NCI-H128 (cell line): ENCODE measurements around the gene FBXO8.
"Not testable (repeated sequence)": the region's sequence is repeated elsewhere in the genome, so short reads cannot be mapped to it uniquely, and the experiment has no call there.

Source experiments
- DNase-seq: peaks from one replicate; lab custom pipeline; 2025; ENCODE audit not compliant: unreplicated experiment; lab: John Stamatoyannopoulos, UW

The FBXO8 gene

GRCh38 chr4:174283507-174284471 is at the start of gene FBXO8, which contains the start of gene CEP44:
FBXO8 (minus strand) TSS chr4:174283667; CDS start chr4:174263092, 20,575 bp downstream.
CEP44 (plus strand) TSS chr4:174283911; CDS start chr4:174299122, 15,211 bp downstream.
- DNase-seq: peak; percentile 8

- no peak for DNase-seq
Measured at GRCh38 chr4:174332741-174333493, 49.5 kb upstream of the FBXO8 start.

GRCh38 chr4:174324725-174325124 is 41.3 kb upstream of the FBXO8 start:
- no peak for DNase-seq

- DNase-seq: no peak
Measured at GRCh38 chr4:174324236-174324635, 40.8 kb upstream of the FBXO8 start.

GRCh38 chr4:174320494-174321199 is 37.2 kb upstream of the FBXO8 start:
- DNase-seq: no peak

DNA sequence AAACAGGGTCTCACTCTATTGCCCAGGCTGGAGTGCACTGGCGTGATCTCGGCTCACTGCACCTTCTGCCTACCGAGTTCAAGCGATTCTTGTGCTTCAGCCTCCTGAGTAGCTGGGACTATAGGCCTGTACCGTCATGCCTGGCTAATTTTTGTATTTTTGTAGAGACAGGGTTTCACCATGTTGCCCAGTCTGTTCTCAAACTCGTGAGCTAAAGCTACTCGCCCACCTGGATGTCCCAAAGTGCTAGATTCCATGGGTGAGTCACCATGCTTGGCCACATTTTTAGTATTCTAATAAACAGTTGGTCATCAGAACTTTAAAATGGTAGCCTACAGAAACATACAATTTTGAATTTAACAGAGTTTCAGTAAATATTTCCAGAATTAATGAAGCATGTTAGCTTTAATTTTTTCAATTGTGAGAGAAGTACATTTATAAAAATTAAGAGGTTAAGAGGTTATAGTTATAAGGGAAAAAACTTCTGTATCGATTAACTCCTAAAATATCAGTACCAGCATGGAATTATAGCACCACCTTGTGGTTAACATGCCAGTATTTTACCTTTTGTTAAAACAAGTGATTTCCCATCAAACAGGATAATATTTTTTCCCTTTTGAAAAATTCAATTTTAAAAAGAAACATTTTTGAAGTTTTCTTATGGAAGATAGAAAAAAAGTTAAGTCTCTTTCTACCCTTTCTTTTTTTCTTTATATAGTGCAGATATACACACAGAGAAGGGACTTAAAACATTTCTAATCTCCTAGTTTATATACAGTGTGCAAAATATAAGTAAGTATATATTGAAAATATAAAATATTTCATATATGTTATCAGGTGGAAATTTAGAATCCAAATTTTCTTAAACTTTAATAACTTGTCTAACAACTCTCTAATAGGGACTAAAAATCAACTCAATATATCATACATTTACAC is 35.6 kb upstream of the FBXO8 start:
- no peak for DNase-seq

DNA sequence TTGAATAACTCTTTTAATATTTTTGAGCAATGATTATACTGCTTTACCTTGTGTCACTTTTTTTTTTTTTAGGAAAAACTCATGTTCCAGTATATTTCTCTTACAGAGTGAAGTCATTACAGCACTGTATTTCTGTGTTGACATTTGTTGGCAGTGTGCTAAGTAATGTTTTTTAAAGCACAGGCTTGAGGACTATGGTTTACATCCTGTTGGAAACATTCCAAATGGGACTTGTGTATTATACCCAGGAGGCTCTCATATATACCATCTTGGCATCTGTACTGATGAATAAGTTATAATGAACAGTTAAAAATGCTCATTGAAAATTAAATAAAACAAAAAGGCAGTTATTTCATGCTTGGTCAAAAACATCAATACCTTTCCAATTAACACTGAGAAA is 34.1 kb upstream of the FBXO8 start:
- no peak for DNase-seq

GRCh38 chr4:174316954-174317353 is 33.5 kb upstream of the FBXO8 start:
- DNase-seq: no peak

DNA sequence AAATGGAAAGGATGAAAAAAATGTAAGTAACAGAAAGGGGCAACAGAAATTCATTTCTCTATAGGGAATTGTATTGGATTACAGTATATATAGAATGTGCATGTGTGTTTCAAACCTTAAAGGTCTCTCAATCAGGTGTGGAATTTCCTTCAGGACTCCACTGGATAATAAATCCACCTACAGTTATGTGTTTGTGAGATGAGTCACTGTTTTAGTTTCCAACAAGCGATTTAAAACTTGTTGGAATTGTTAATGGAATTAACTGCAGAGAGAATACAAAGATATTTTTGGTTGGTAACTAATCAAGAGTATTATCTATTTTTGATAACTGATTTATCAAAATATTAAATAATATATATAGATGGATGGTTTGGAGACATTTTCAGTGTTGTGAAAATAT is 33.1 kb upstream of the FBXO8 start:
- DNase-seq: no peak

- DNase-seq: no peak
Measured at GRCh38 chr4:174314770-174315169, 31.3 kb upstream of the FBXO8 start.

- no peak for DNase-seq
Measured at GRCh38 chr4:174314274-174314673, 30.8 kb upstream of the FBXO8 start.

GRCh38 chr4:174312993-174313392 is 29.5 kb upstream of the FBXO8 start:
- DNase-seq: no peak

DNA sequence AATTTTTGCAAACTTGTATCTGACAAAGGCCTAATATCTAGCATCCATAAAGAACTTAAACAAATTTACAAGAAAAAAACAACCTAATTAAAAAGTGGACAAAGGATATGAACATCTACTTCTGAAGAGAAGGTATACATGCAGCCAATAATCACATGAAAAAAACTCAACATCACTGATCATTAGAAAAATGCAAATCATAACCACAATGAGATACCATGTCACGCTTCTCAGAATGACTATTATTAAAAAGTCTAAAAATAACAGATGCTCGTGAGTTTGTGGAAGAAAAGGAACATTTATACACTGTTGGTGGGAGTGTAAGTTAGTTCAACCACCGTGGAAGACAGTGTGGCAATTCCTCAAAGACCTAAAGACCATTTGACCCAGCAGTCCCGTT is 24.2 kb upstream of the FBXO8 start:
- DNase-seq: no peak

DNA sequence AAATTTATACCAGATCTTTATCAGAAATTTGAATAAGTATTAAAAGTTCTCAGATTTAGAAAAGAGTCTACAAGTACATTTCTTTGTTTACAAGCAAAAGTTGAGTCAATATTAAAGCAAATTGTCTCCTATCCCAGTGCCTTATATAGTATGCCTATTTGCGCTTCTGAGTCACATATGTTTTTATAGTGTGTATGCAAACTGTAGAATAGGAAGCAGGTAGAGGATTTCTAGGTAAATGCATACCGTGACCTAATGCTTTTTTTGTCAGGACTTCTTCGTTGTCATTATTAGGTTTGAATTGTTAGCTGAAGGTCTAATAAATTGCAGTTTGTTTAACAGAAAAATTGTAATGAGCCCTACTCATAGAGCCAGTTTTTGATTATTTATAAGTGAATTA is 22.5 kb upstream of the FBXO8 start:
- no peak for DNase-seq

- no peak for DNase-seq
Measured at GRCh38 chr4:174304664-174305063, 21.2 kb upstream of the FBXO8 start.

- no peak for DNase-seq
Measured at GRCh38 chr4:174303687-174304086, 20.2 kb upstream of the FBXO8 start.

- not testable (repeated sequence) for DNase-seq
Measured at GRCh38 chr4:174295142-174295541, 11.7 kb upstream of the FBXO8 start.

DNA sequence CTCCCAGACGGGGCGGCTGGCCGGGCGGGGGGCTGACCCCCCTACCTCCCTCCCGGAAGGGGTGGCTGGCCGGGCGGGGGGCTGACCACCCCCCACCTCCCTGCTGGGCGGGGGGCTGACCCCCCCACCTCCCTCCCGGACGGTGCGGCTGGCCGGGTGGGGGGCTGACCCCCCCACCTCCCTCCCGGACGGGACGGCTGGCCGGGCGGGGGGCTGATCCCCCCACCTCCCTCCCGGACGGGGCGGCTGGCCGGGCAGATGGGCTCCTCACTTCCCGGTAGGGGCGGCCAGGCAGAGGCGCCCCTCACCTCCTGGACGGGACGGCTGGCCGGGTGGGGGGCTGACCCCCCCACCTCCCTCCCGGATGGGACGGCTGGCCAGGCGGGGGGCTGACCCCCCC is 11.2 kb upstream of the FBXO8 start:
- DNase-seq: not testable (repeated sequence)

DNA sequence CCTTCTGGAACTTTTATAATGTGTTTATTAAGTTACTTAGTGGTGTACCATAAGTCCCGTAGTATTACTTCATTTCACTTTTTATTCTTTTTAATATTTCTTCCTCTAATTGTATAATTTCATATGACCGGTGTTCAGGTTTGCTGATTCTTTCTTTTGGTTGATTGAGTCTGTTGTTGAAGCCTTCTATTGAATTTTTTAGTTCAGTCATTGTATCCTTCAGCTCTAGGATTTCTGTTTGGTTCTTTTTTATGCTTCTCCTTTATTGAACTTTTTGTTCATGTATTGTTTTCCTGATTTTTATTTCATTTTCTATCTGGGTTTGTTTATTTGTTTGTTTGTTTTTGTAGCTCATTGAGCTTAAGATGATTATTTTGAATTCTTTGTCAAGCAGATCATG is 9.0 kb upstream of the FBXO8 start:
- no peak for DNase-seq

DNA sequence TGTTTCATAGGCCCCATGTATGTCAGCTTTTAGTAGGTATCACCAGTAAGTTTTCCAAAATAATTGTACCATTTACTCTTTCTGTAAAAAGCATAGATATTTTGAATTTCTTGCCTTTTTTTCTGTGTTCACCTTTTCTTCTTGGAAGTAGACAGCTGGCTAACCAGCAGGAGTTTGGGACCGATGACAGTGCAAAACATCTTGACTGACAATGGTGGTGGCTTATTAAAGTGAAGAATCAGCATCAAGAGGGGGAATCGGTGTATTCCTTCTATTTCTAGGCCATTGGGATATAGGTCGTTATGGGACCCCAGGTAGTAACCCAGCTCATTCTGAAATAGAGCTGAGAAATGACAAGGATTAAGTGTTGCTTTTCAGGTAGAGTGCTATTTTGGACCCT is 3.4 kb upstream of the FBXO8 start:
- no peak for DNase-seq
